ENCODE data around the gene DOCK11.

DOCK11 gene

DNA sequence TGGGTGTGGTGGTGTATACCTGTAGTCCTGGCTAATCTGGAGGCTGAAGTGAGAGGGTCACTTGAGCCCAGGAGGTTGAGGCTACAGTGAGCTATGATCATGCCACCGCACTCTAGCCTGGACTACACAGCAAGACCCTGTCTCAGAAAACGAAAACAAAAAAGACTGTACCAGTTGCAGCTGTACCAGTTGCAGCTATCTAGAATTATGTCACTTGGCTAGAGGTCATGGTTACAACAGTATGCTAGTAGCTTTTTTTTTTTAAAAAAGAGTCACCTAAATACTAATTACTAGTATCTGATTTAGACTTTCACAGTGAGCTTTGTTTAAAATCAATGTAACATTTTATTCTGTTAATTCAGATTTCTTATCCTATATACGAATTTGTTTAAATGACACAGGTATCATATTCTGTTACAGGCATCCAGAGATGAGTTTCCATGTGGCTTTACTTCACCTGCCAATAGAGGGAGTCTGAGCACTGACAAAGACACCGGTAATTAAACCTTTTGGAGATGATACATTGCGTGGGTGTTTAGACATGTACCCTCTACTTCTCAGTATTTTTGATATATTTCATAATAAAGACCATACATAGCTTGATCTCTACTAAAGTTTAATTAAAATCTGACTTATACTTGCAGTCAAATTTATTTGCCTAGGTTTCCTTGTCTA, 131.6 kb downstream of the DOCK11 start:
- no peak overlapping the region for H3K4me3 ChIP-seq (ENCODE audit: low read depth, low read length)
- no peaks in the 10 kb centered on the region for H3K36me3 ChIP-seq (ENCODE audit: insufficient read depth, low read length)
- H3K27ac ChIP-seq (ENCODE audit: low read depth, low read length): no peak overlapping the region
- no peaks in the 10 kb centered on the region for H3K4me1 ChIP-seq (ENCODE audit: control insufficient read depth, insufficient read depth, low read length, unreplicated experiment)
- no peaks in the 10 kb centered on the region for H3K27me3 ChIP-seq (ENCODE audit: insufficient read depth, low read length)
- no peaks in the 10 kb centered on the region for H3K79me2 ChIP-seq (ENCODE audit: control insufficient read depth, insufficient read depth, low read length, unreplicated experiment)
- no peak overlapping the region for H2AFZ ChIP-seq (ENCODE audit: low read length, unreplicated experiment)

DNA sequence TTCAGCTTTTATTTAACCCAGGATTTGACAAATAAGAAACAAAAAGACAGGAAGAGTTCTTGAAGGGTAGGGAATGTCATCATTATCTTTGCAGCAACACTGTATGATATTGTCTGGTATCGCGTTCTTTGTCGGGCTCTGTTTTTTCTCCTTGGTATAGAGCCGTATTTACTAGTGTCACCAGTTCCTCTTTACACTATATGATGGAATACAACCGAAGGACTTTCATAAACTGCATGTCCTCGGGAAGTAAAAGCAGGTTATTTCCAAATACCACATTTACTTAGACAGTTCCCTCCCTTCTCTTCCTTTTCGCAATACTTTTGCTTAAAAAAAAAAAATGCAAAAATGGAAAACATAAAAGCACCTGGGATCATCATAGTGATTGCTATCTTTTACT, 135.2 kb downstream of the DOCK11 start:
- no peak overlapping the region for H3K4me3 ChIP-seq (ENCODE audit: low read depth, low read length)
- H3K79me2 ChIP-seq (ENCODE audit: control insufficient read depth, insufficient read depth, low read length, unreplicated experiment): no peaks in the 10 kb centered on the region
- H2AFZ ChIP-seq (ENCODE audit: low read length, unreplicated experiment): no peak overlapping the region
- no peaks in the 10 kb centered on the region for H3K27me3 ChIP-seq (ENCODE audit: insufficient read depth, low read length)
- H3K27ac ChIP-seq (ENCODE audit: low read depth, low read length): no peak overlapping the region
- no peaks in the 10 kb centered on the region for H3K36me3 ChIP-seq (ENCODE audit: insufficient read depth, low read length)
- H3K4me1 ChIP-seq (ENCODE audit: control insufficient read depth, insufficient read depth, low read length, unreplicated experiment): no peaks in the 10 kb centered on the region

GRCh38 chrX:118631586-118631985, 136.0 kb downstream of the DOCK11 start:
- no peak overlapping the region for H3K4me3 ChIP-seq (ENCODE audit: low read depth, low read length)
- H3K79me2 ChIP-seq (ENCODE audit: control insufficient read depth, insufficient read depth, low read length, unreplicated experiment): no peaks in the 10 kb centered on the region
- H2AFZ ChIP-seq (ENCODE audit: low read length, unreplicated experiment): no peak overlapping the region
- H3K36me3 ChIP-seq (ENCODE audit: insufficient read depth, low read length): no peaks in the 10 kb centered on the region
- no peaks in the 10 kb centered on the region for H3K4me1 ChIP-seq (ENCODE audit: control insufficient read depth, insufficient read depth, low read length, unreplicated experiment)
- H3K27ac ChIP-seq (ENCODE audit: low read depth, low read length): no peak overlapping the region
- no peaks in the 10 kb centered on the region for H3K27me3 ChIP-seq (ENCODE audit: insufficient read depth, low read length)

DNA sequence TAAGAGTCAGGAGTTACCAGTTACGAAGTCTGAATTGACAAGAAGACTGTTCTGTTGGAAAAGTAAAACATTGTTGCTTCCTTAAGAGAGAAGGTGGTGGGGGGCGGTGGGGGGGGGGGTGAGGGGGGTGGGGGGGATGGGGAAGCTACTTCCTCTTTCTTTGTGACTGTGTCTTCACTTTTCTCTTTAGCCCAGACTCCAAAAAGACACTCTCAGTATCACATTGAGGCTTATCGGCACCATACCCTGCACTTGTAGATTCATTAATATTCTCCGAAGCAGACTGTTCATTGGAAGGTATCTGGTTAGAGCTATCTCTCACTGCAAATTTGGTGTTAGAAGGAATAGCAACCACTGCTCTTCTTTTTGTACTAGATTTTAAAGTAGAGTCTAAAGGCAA, 137.2 kb downstream of the DOCK11 start:
- Histone ChIP-seq H3K4me3 (ENCODE audit: low read depth, low read length) (no peak overlapping the region), H3K4me1 (ENCODE audit: control insufficient read depth, insufficient read depth, low read length, unreplicated experiment) (no peaks in the 10 kb centered on the region), H2AFZ (ENCODE audit: low read length, unreplicated experiment) (no peak overlapping the region), H3K27me3 (ENCODE audit: insufficient read depth, low read length) (no peaks in the 10 kb centered on the region), H3K36me3 (ENCODE audit: insufficient read depth, low read length) (no peaks in the 10 kb centered on the region), H3K27ac (ENCODE audit: low read depth, low read length) (no peak overlapping the region), H3K79me2 (ENCODE audit: control insufficient read depth, insufficient read depth, low read length, unreplicated experiment) (no peaks in the 10 kb centered on the region)

GRCh38 chrX:118633530-118633929, 137.9 kb downstream of the DOCK11 start:
- Histone ChIP-seq H3K27ac (ENCODE audit: low read depth, low read length) (no peak overlapping the region), H3K4me1 (ENCODE audit: control insufficient read depth, insufficient read depth, low read length, unreplicated experiment) (no peaks in the 10 kb centered on the region), H3K4me3 (ENCODE audit: low read depth, low read length) (no peak overlapping the region), H3K36me3 (ENCODE audit: insufficient read depth, low read length) (no peaks in the 10 kb centered on the region), H3K27me3 (ENCODE audit: insufficient read depth, low read length) (no peaks in the 10 kb centered on the region), H2AFZ (ENCODE audit: low read length, unreplicated experiment) (no peak overlapping the region), H3K79me2 (ENCODE audit: control insufficient read depth, insufficient read depth, low read length, unreplicated experiment) (no peaks in the 10 kb centered on the region)

DNA sequence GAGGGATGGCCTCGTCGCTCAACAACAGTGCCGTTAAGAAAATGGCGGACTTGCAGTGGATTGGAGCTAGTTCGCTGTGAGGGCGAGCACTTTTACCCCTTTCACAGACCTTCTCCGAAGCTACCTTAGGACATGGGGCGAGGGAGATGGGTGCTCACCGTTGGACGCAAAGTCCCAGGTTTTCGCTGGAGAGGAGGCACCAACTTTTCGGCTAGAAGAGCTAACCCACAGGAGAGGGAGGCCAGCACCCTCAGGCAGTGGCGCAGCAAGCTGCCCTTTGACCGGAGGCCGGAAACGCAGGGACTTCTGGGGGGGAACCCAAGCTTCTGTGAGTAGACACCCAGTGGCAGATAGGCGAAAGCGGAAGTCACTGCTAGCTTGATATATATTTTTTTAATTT, 138.7 kb downstream of the DOCK11 start:
- Histone ChIP-seq H2AFZ (ENCODE audit: low read length, unreplicated experiment) (no peak overlapping the region), H3K4me1 (ENCODE audit: control insufficient read depth, insufficient read depth, low read length, unreplicated experiment) (no peaks in the 10 kb centered on the region), H3K27ac (ENCODE audit: low read depth, low read length) (no peak overlapping the region), H3K36me3 (ENCODE audit: insufficient read depth, low read length) (no peaks in the 10 kb centered on the region), H3K4me3 (ENCODE audit: low read depth, low read length) (no peak overlapping the region), H3K27me3 (ENCODE audit: insufficient read depth, low read length) (no peaks in the 10 kb centered on the region), H3K79me2 (ENCODE audit: control insufficient read depth, insufficient read depth, low read length, unreplicated experiment) (no peaks in the 10 kb centered on the region)

DNA sequence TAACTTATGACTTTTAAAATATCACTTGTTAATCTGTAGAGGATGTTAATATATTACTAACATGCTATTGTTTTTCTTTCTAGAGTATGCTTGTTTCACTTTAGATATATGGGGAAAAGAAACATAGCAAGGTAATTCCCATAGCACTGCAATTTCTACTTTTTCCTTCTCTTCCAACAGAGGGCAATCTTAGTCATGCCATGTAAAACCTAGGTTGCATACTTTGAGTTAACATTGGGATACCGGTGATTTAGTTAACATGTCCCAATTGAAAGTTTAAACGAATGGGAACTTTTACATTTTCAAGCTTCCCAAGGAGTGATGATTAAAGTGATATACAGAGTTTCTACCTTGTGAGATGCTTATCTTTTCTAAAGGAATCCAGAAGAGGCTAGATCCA, 142.4 kb downstream of the DOCK11 start:
- H3K79me2 ChIP-seq (ENCODE audit: control insufficient read depth, insufficient read depth, low read length, unreplicated experiment): no peaks in the 10 kb centered on the region
- H3K27ac ChIP-seq (ENCODE audit: low read depth, low read length): no peak overlapping the region
- no peak overlapping the region for H3K4me3 ChIP-seq (ENCODE audit: low read depth, low read length)
- H3K36me3 ChIP-seq (ENCODE audit: insufficient read depth, low read length): no peaks in the 10 kb centered on the region
- no peak overlapping the region for H2AFZ ChIP-seq (ENCODE audit: low read length, unreplicated experiment)
- H3K4me1 ChIP-seq (ENCODE audit: control insufficient read depth, insufficient read depth, low read length, unreplicated experiment): no peaks in the 10 kb centered on the region
- H3K27me3 ChIP-seq (ENCODE audit: insufficient read depth, low read length): no peaks in the 10 kb centered on the region

- Histone ChIP-seq H3K79me2 (ENCODE audit: control insufficient read depth, insufficient read depth, low read length, unreplicated experiment) (no peaks in the 10 kb centered on the region), H3K36me3 (ENCODE audit: insufficient read depth, low read length) (no peaks in the 10 kb centered on the region), H3K4me3 (ENCODE audit: low read depth, low read length) (no peak overlapping the region), H3K27me3 (ENCODE audit: insufficient read depth, low read length) (no peaks in the 10 kb centered on the region), H3K27ac (ENCODE audit: low read depth, low read length) (no peak overlapping the region), H3K4me1 (ENCODE audit: control insufficient read depth, insufficient read depth, low read length, unreplicated experiment) (no peaks in the 10 kb centered on the region), H2AFZ (ENCODE audit: low read length, unreplicated experiment) (no peak overlapping the region)
Observed at GRCh38 chrX:118644378-118644777, 148.8 kb downstream of the DOCK11 start.

GRCh38 chrX:118652717-118653116, 157.1 kb downstream of the DOCK11 start:
- no peak overlapping the region for H3K4me3 ChIP-seq (ENCODE audit: low read depth, low read length)
- H3K27ac ChIP-seq (ENCODE audit: low read depth, low read length): peak overlapping the region; percentile 41
- no peaks in the 10 kb centered on the region for H3K27me3 ChIP-seq (ENCODE audit: insufficient read depth, low read length)
- no peaks in the 10 kb centered on the region for H3K79me2 ChIP-seq (ENCODE audit: control insufficient read depth, insufficient read depth, low read length, unreplicated experiment)
- H3K36me3 ChIP-seq (ENCODE audit: insufficient read depth, low read length): no peaks in the 10 kb centered on the region
- H3K4me1 ChIP-seq (ENCODE audit: control insufficient read depth, insufficient read depth, low read length, unreplicated experiment): peaks cover 20% of the 10 kb centered on the region
- no peak overlapping the region for H2AFZ ChIP-seq (ENCODE audit: low read length, unreplicated experiment)

DNA sequence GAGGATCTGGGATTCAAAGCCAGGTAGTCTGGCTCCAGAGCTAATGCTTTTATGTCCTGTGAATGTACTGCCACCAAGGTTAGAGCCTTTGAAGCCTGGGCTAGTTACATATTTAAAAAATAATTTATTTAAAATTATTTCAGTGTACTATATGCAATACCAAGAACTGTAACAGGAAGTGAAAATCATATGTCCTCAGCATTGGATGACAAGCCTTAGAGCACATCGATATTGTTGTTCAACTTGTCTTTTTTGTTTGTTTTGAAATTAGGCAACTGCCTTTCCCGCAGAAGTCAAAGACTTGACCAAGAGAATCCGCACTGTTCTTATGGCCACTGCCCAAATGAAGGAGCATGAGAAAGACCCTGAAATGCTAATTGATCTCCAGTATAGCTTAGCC, 158.7 kb downstream of the DOCK11 start:
- Histone ChIP-seq H3K4me3 (ENCODE audit: low read depth, low read length) (no peak overlapping the region), H3K27ac (ENCODE audit: low read depth, low read length) (no peak overlapping the region), H3K79me2 (ENCODE audit: control insufficient read depth, insufficient read depth, low read length, unreplicated experiment) (no peaks in the 10 kb centered on the region), H3K4me1 (ENCODE audit: control insufficient read depth, insufficient read depth, low read length, unreplicated experiment) (peaks cover 20% of the 10 kb centered on the region), H2AFZ (ENCODE audit: low read length, unreplicated experiment) (no peak overlapping the region), H3K27me3 (ENCODE audit: insufficient read depth, low read length) (no peaks in the 10 kb centered on the region), H3K36me3 (ENCODE audit: insufficient read depth, low read length) (no peaks in the 10 kb centered on the region)

DNA sequence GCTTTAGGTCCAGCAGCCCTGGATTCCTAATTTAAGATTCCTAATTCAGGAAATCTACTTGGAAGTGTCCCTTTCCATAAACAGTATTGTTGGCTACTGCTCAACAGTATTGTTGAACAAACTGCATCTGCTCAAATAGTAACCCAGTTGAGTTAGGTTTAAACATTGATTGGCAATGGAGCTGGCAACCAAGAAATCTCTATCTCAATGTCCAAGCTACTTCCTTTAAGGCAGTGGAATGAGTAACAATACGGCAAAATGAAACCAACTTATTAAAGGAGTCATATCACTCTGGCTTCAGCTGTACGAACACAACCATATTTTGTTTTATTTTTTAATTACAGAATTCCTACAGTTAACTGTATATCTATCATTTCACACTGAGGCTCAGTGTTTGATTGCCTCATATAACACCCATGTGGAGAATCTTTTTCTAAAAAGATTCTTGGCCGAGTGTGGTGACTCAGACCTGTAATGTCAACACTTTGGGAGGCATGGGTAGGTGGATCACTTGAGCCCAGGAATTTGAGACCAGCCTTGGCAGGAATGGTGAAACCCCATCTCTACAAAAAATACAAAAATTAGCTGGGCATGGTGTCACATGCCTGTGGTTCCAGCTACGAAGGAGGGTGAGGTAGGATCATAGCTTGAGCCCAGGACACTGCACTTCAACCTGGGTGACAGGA, 160.1 kb downstream of the DOCK11 start:
- Histone ChIP-seq H3K79me2 (ENCODE audit: control insufficient read depth, insufficient read depth, low read length, unreplicated experiment) (no peaks in the 10 kb centered on the region), H3K27me3 (ENCODE audit: insufficient read depth, low read length) (no peaks in the 10 kb centered on the region), H2AFZ (ENCODE audit: low read length, unreplicated experiment) (no peak overlapping the region), H3K27ac (ENCODE audit: low read depth, low read length) (peak overlapping the region; percentile 45), H3K4me1 (ENCODE audit: control insufficient read depth, insufficient read depth, low read length, unreplicated experiment) (peaks cover 20% of the 10 kb centered on the region), H3K4me3 (ENCODE audit: low read depth, low read length) (peak overlapping the region; percentile 33; the same call in 1 of the 2 replicates), H3K36me3 (ENCODE audit: insufficient read depth, low read length) (no peaks in the 10 kb centered on the region)
